Spleen (tissue), 7 donors: ENCODE results near the gene PPP2R5B.

ENCODE experiments used
- CTCF ChIP-seq, 11 experiments: fragments of 200-600 bp in 7 of 11; fragments of 450-650 bp in 4 of 11; sonication (generic) in 4 of 11; IDR thresholded peaks in 8 of 11; conservative IDR thresholded peaks in 3 of 11; 1 replicate in 7 of 11; 2 replicates in 4 of 11; pipeline versions ENCODE4 v1.4.0 to v1.8.0; 2016 to 2021; ENCODE audit warnings: antibody characterized with exemption in 11 of 11, inconsistent platforms in 4 of 11, mild to moderate bottlenecking in 1 of 11
- POLR2A ChIP-seq, 3 donors: fragments of 450-650 bp; IDR thresholded peaks; one replicate each; pipeline ENCODE4 v1.5.1; 2017; ENCODE audit warnings: antibody characterized with exemption in 3 of 3, mild to moderate bottlenecking in 1 of 3
- donor health status: DM: no; HTN: no; CAD: no; lungs with moderate emphysema.
- donor health status: DM: no; HTN: no; CAD: no.
- donor health status: DM: no; HTN: no; CAD: no.

- no peak for TF ChIP-seq CTCF (IDR thresholded peaks at IDR 0.05 in 8 of 11, conservative IDR thresholded peaks at IDR 0.05 in 3 of 11)
- TF ChIP-seq POLR2A (IDR thresholded peaks at IDR 0.05) = no peak
Measured at GRCh38 chr11:64884019-64884418, 40.5 kb upstream of the PPP2R5B start.
